ENCODE results near the gene PODXL2. TPM values are rescaled to one million over a fixed set of nuclear protein-coding genes. Genes with fewer than 3 reads are reported as not detected.

Gene PODXL2
- total RNA-seq, 1 donor from 2014 or later = 25.7 TPM

- H3K36me3 Mint-ChIP-seq (ENCODE audit: insufficient read depth) = no peaks in the 10 kb centered on the region
- H3K27me3 Mint-ChIP-seq = peaks cover 21% of the 10 kb centered on the region
- no peak for DNase-seq (ENCODE audit: low spot score, unreplicated experiment)
- H3K4me3 Mint-ChIP-seq (ENCODE audit: low read depth) = no peak overlapping the region
- no peak overlapping the region for H3K27ac Mint-ChIP-seq
- H3K4me1 Mint-ChIP-seq (ENCODE audit: low read depth) = peaks cover 5% of the 10 kb centered on the region
- peaks cover 8% of the 10 kb centered on the region for H3K9me3 Mint-ChIP-seq (ENCODE audit: low read depth)
- no peak for TF ChIP-seq CTCF (IDR thresholded peaks at IDR 0.05; ENCODE audit: unreplicated experiment)
Measured at GRCh38 chr3:127707851-127708411, 78.9 kb downstream of the PODXL2 start.

DNA sequence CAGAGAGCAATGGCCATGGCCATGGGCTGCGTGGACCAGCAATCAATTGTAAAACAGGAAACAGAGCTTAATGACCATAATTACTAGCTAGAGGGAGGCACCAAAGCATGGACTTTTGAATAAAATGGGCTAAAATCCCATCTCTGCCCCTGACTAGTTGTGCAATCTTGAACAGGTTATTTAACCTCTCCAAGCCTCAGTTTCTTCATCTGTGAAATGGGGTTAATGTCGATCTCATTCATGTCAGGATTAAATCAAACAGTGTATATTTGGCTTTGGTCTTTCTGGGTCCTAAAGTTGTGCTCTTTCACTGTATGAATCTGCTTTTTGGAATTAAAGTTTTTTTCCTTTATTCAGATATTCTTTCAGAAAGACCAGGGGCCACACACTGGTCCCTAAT lies 79.9 kb downstream of the PODXL2 start:
- TF ChIP-seq CTCF (IDR thresholded peaks at IDR 0.05; ENCODE audit: unreplicated experiment) = no peak
- H3K9me3 Mint-ChIP-seq (ENCODE audit: low read depth) = peaks cover under 1% of the 10 kb centered on the region
- no peak for DNase-seq (ENCODE audit: low spot score, unreplicated experiment)
- H3K36me3 Mint-ChIP-seq (ENCODE audit: insufficient read depth) = no peaks in the 10 kb centered on the region
- no peak overlapping the region for H3K27ac Mint-ChIP-seq
- H3K4me3 Mint-ChIP-seq (ENCODE audit: low read depth) = no peak overlapping the region
- peaks cover 21% of the 10 kb centered on the region for H3K27me3 Mint-ChIP-seq
- peaks cover 5% of the 10 kb centered on the region for H3K4me1 Mint-ChIP-seq (ENCODE audit: low read depth)

DNA sequence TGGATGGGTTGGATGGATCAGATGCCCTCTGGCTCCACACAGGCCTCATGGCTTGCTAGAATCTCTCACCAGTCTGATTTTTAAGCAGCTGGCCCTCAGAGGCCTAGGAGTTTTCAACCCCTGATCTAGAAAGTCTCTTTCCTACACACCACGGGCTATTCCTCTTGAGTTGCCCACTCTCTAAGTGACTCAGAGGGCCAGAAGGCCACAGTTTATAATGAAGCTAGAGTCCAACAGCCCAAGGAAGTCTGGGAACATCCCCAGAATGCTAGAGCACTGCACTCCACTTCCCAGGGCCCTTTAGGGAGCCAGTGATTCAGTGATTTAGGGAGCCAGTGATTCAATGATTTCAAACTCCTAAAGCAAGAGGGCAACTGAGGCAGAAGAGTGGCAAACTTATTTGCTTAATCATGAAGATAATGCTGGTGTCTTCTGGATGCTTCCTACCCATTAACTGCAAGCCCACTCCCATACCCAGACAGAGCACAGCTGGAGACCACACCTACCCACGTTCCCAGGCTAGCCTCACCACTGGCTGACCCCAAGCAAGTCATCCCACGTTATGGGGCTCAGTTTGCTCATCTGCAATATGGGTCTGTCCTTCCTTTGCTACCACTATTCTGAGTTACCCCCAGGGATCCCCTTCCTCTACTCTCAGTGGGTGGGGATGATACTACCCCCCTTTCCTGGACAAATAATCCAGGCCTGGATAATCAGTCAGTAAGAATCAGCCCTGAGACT lies 80.5 kb downstream of the PODXL2 start:
- Mint-ChIP-seq H3K4me3 (ENCODE audit: low read depth) (no peak overlapping the region), H3K27ac (no peak overlapping the region), H3K9me3 (ENCODE audit: low read depth) (no peaks in the 10 kb centered on the region), H3K4me1 (ENCODE audit: low read depth) (peaks cover 9% of the 10 kb centered on the region), H3K27me3 (peaks cover 28% of the 10 kb centered on the region), H3K36me3 (ENCODE audit: insufficient read depth) (no peaks in the 10 kb centered on the region)
- no peak for TF ChIP-seq CTCF (IDR thresholded peaks at IDR 0.05; ENCODE audit: unreplicated experiment)
- no peak for DNase-seq (ENCODE audit: low spot score, unreplicated experiment)

GRCh38 chr3:127710155-127710941 lies 81.4 kb downstream of the PODXL2 start:
- Mint-ChIP-seq H3K4me1 (ENCODE audit: low read depth) (peaks cover 9% of the 10 kb centered on the region), H3K27me3 (peaks cover 32% of the 10 kb centered on the region), H3K9me3 (ENCODE audit: low read depth) (no peaks in the 10 kb centered on the region), H3K4me3 (ENCODE audit: low read depth) (no peak overlapping the region), H3K27ac (no peak overlapping the region), H3K36me3 (ENCODE audit: insufficient read depth) (no peaks in the 10 kb centered on the region)
- TF ChIP-seq CTCF (IDR thresholded peaks at IDR 0.05; ENCODE audit: unreplicated experiment) = no peak
- DNase-seq (ENCODE audit: low spot score, unreplicated experiment) = no peak

- no peak for TF ChIP-seq CTCF (IDR thresholded peaks at IDR 0.05; ENCODE audit: unreplicated experiment)
- Mint-ChIP-seq H3K27me3 (peaks cover 34% of the 10 kb centered on the region), H3K4me1 (ENCODE audit: low read depth) (peaks cover 9% of the 10 kb centered on the region), H3K4me3 (ENCODE audit: low read depth) (no peak overlapping the region), H3K36me3 (ENCODE audit: insufficient read depth) (no peaks in the 10 kb centered on the region), H3K9me3 (ENCODE audit: low read depth) (no peaks in the 10 kb centered on the region), H3K27ac (no peak overlapping the region)
- no peak for DNase-seq (ENCODE audit: low spot score, unreplicated experiment)
Measured at GRCh38 chr3:127711021-127711695, 82.2 kb downstream of the PODXL2 start.

All from progenitor cell of endocrine pancreas (in vitro differentiated cells).